BE2C (cell line): ENCODE data around the gene POMP.

Source experiments
- DNase-seq: peaks from one replicate; pipeline ENCODE4 v3.0.0-alpha.2; 2020
- H3K27me3 ChIP-seq: fragments of 250-450 bp; sonication (Bioruptor Pico); 2 replicates; pipeline ENCODE4 v1.5.1; 2020; ENCODE audit warnings: mild to moderate bottlenecking
- H3K36me3 ChIP-seq: fragments of 250-450 bp; sonication (Bioruptor Pico); 2 replicates; pipeline ENCODE4 v1.5.1; 2020; ENCODE audit warnings: mild to moderate bottlenecking
- H3K4me1 ChIP-seq: fragments of 250-450 bp; sonication (Bioruptor Pico); 2 replicates; pipeline ENCODE4 v1.5.1; 2020
- H3K4me3 ChIP-seq: 2 replicates; pipeline ENCODE4 v1.5.1; 2011; ENCODE audit warnings: low read depth, low read length
- H3K9me3 ChIP-seq: fragments of 250-450 bp; sonication (Bioruptor Pico); 2 replicates; pipeline ENCODE4 v1.5.1; 2020
- TF ChIP-seq, protein P1 (sequence below): IDR thresholded peaks from 2 replicates; pipeline ENCODE4 v1.5.1; 2012; ENCODE audit warnings: mild to moderate bottlenecking, low read depth, low read length

Gene POMP

DNA sequence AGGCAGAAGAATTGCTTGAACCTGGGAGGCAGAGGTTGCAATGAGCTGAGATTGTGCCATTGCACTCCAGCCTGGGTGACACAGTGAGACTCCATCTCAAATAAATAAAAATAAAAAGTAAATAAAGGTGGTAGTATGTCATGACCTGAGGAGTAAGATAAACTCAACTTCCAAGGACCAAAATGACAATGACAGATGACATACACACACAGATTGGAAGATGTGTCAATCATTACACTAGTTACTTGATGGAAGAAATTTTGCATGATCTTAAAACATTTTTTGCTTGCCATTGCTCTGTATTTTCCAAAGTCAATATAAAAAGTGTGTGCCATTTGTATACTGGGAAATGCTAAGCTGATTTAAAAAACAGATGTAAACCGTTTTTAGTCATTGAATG is 55.7 kb downstream of the POMP start:
- H3K9me3 ChIP-seq = no peaks in the 10 kb centered on the region
- H3K36me3 ChIP-seq = no peaks in the 10 kb centered on the region
- TF ChIP-seq, protein P1, sequence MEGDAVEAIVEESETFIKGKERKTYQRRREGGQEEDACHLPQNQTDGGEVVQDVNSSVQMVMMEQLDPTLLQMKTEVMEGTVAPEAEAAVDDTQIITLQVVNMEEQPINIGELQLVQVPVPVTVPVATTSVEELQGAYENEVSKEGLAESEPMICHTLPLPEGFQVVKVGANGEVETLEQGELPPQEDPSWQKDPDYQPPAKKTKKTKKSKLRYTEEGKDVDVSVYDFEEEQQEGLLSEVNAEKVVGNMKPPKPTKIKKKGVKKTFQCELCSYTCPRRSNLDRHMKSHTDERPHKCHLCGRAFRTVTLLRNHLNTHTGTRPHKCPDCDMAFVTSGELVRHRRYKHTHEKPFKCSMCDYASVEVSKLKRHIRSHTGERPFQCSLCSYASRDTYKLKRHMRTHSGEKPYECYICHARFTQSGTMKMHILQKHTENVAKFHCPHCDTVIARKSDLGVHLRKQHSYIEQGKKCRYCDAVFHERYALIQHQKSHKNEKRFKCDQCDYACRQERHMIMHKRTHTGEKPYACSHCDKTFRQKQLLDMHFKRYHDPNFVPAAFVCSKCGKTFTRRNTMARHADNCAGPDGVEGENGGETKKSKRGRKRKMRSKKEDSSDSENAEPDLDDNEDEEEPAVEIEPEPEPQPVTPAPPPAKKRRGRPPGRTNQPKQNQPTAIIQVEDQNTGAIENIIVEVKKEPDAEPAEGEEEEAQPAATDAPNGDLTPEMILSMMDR = no peak
- H3K4me3 ChIP-seq = no peak overlapping the region
- H3K27me3 ChIP-seq = no peaks in the 10 kb centered on the region
- no peaks in the 10 kb centered on the region for H3K4me1 ChIP-seq
- no peak for DNase-seq

DNA sequence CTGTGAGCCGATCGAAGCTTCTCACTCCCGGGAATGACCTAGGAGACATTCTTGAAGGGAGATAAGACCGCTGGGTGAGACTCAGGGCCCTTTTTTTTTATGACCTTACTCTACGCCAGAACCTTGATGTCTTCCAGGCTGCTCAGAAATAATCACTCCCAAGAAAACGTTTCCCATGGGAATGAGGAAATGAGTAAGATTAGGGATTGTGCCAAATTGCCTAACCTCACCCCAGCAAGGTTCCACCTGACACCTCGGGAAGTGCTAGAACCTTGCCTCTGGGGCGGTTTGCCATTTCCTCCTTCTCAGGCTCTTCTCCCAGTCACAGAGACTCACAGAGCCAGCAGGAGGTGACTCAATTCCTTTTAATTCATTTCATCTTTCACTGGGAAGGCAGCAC is 57.6 kb downstream of the POMP start:
- Histone ChIP-seq H3K4me3 (no peak overlapping the region), H3K36me3 (no peaks in the 10 kb centered on the region), H3K4me1 (no peaks in the 10 kb centered on the region), H3K27me3 (no peaks in the 10 kb centered on the region), H3K9me3 (no peaks in the 10 kb centered on the region)
- DNase-seq = no peak
- TF ChIP-seq, protein P1 = no peak

DNA sequence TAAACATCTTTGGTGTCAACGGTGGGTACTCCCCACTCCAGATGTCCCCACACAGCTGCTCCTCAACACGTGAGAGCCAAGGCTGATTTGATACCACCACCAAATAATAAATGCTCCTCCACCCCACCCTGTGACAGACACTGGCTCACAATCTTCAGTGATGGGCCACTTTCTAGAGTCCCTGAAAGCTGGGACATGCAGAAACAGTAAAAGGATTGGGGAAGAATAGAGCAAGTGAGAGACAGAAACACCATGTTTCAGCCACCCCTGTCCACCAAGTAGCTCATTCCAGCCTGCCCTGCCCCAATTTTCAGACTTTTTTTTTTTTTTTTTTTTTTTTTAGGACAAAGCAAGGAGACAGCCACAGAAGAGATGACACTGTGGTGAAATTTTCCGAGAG is 58.2 kb downstream of the POMP start:
- Histone ChIP-seq H3K36me3 (no peaks in the 10 kb centered on the region), H3K27me3 (no peaks in the 10 kb centered on the region), H3K4me3 (no peak overlapping the region), H3K9me3 (no peaks in the 10 kb centered on the region), H3K4me1 (no peaks in the 10 kb centered on the region)
- no peak for DNase-seq
- TF ChIP-seq, protein P1 = no peak

DNA sequence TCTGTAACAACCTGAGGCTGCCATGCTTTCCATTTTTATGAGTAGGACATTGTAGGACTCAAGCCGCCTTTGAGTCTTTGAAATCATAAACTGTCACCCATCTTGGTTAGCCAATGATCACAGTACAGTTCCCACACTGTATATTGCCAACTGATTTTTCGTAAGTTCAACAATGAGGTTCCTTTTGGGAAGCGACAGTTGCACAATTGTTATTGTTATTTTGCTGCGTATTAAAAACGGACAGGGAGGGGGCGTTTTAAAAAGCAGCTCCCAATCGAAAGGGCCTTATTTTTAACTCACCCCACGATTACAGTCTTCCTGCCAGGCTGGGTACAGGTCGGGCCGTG is 59.2 kb downstream of the POMP start:
- Histone ChIP-seq H3K27me3 (no peaks in the 10 kb centered on the region), H3K9me3 (no peaks in the 10 kb centered on the region), H3K4me1 (no peaks in the 10 kb centered on the region), H3K4me3 (peak overlapping the region; percentile 72), H3K36me3 (no peaks in the 10 kb centered on the region)
- no peak for DNase-seq
- TF ChIP-seq, protein P1 = no peak

DNA sequence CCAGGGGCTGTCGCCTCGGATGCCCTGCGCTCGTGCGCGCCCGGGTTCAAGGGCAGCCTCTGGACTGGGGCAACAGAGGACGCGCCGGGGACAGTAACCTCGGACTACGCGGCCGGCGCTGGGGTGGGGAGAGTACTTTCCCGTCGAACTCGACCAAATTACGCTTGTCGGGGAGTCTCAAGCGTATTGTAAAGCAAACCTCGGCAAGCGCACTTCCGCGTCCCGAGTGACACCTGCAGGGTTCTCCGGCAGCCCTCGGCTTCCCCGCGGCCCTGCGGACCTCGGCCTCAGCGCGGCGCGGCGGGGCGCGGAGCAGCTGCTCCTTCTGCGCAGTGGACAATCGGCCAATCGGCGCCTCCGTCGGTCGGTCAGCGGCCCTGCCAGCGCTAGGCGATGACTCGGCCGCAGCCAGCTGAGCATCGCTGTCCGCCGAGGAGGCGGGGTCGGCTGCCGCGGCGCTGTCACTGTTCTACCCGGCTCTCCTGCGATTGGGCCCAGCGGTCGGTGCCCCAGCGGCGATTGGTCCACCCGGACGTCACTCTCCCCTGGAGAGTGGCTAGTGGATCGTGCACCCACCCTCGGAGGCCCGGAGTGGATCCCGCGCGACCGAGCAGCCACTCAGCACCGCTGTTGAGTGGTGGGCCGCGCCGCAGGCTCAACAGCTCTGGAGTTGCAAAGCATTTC is 59.8 kb downstream of the POMP start, which contains the start of gene SLC46A3:
SLC46A3 (minus strand) TSS at position 428 of the 684 bp plus-strand sequence. CDS start 972 bp downstream, outside the sequence.
- Histone ChIP-seq H3K4me1 (no peaks in the 10 kb centered on the region), H3K36me3 (no peaks in the 10 kb centered on the region), H3K4me3 (peak within 1 kb of the TSS; percentile 72), H3K9me3 (no peaks in the 10 kb centered on the region), H3K27me3 (no peaks in the 10 kb centered on the region)
- TF ChIP-seq, protein P1 = no peak
- DNase-seq = peak; percentile 98

DNA sequence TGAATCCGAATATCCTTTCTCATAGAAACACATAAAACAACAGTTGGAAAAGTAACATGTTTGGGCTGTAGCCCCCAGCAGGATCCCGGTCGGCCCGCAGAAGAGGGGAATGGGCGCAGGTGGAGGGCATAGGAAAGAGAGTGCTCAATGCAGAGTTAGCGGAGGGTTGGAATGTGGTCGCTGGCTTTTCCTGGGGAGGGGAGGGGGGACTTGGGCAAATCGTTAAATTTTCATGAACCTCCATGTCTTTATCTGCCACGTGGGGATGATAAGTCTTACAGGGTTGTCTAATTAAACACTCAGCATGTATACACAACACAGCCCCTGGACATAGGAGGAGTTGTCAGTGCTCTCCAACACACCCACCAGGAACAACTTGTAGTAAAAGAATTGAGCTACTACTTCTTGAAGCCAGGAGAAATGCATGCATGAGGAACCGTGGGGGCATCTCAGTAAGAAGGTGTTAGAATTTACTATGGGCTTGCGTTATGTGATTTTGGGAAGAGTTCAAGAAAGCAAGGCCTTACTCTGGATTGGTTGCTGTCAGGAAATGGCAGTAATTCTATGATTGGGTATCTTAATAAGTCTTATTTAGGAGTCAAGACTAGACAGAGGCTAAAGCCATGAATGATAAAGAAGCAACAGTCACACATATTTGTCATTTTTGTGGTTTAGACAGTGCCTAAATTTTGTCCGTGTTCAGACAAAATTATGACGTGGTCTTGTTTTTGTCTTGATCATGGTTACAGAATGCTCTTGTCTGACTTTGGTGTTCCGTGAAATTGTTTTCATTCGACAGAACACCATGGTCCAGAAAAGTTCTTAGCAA is 60.5 kb downstream of the POMP start:
- Histone ChIP-seq H3K9me3 (no peaks in the 10 kb centered on the region), H3K36me3 (no peaks in the 10 kb centered on the region), H3K4me1 (no peaks in the 10 kb centered on the region), H3K4me3 (peak overlapping the region; percentile 72), H3K27me3 (no peaks in the 10 kb centered on the region)
- no peak for DNase-seq
- TF ChIP-seq, protein P1 = no peak
